Measurements from ENCODE around the gene HIGD2A.

- TF ChIP-seq, protein P1, sequence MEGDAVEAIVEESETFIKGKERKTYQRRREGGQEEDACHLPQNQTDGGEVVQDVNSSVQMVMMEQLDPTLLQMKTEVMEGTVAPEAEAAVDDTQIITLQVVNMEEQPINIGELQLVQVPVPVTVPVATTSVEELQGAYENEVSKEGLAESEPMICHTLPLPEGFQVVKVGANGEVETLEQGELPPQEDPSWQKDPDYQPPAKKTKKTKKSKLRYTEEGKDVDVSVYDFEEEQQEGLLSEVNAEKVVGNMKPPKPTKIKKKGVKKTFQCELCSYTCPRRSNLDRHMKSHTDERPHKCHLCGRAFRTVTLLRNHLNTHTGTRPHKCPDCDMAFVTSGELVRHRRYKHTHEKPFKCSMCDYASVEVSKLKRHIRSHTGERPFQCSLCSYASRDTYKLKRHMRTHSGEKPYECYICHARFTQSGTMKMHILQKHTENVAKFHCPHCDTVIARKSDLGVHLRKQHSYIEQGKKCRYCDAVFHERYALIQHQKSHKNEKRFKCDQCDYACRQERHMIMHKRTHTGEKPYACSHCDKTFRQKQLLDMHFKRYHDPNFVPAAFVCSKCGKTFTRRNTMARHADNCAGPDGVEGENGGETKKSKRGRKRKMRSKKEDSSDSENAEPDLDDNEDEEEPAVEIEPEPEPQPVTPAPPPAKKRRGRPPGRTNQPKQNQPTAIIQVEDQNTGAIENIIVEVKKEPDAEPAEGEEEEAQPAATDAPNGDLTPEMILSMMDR (conservative IDR thresholded peaks at IDR 0.05): no peak
- TF ChIP-seq ZFX (IDR thresholded peaks at IDR 0.05): no peak
Observed at GRCh38 chr5:176341325-176342157, 47.0 kb upstream of the HIGD2A start.
